Measurements from ENCODE around the gene RAB17.

Gene RAB17

GRCh38 chr2:237624565-237624964 lies 34.0 kb upstream of the RAB17 start:
- H3K4me1 ChIP-seq (ENCODE audit: control insufficient read depth in 1 of 2, insufficient read depth in 2 of 2, low read length in 2 of 2) = peaks cover 11 to 19% of the 10 kb centered on the region in 2 donors
- no peaks in the 10 kb centered on the region for H3K36me3 ChIP-seq (ENCODE audit: control insufficient read depth in 1 of 2, insufficient read depth in 2 of 2, low read length in 2 of 2)
- H3K27ac ChIP-seq (ENCODE audit: low read depth, low read length) = no peak overlapping the region

GRCh38 chr2:237623428-237624403 lies 33.2 kb upstream of the RAB17 start:
- no peaks in the 10 kb centered on the region for H3K9me3 ChIP-seq (ENCODE audit: control insufficient read depth in 1 of 2, low read length in 2 of 2)
- peaks cover 7 to 17% of the 10 kb centered on the region in 2 donors for H3K4me1 ChIP-seq (ENCODE audit: control insufficient read depth in 1 of 2, insufficient read depth in 2 of 2, low read length in 2 of 2)
- H3K4me3 ChIP-seq (ENCODE audit: low read depth in 1 of 2, low read length in 2 of 2) = no peak overlapping the region
- H3K27ac ChIP-seq (ENCODE audit: low read depth, low read length) = no peak overlapping the region
- H3K36me3 ChIP-seq (ENCODE audit: control insufficient read depth in 1 of 2, insufficient read depth in 2 of 2, low read length in 2 of 2) = no peaks in the 10 kb centered on the region
- H3K27me3 ChIP-seq (ENCODE audit: control insufficient read depth in 1 of 2, insufficient read depth in 2 of 2, low read length in 2 of 2) = peaks cover 14 to 19% of the 10 kb centered on the region in 2 donors
- H3K9ac ChIP-seq (ENCODE audit: low read depth in 1 of 2, low read length in 2 of 2) = no peak overlapping the region

More at GRCh38 chr2:237624565-237624964, 34.0 kb upstream of the RAB17 start:
- Histone ChIP-seq H3K9me3 (ENCODE audit: control insufficient read depth in 1 of 2, low read length in 2 of 2) (no peaks in the 10 kb centered on the region), H3K4me3 (ENCODE audit: low read depth in 1 of 2, low read length in 2 of 2) (no peak overlapping the region), H3K27me3 (ENCODE audit: control insufficient read depth in 1 of 2, insufficient read depth in 2 of 2, low read length in 2 of 2) (peaks cover 20 to 22% of the 10 kb centered on the region in 2 donors), H3K9ac (ENCODE audit: low read depth in 1 of 2, low read length in 2 of 2) (no peak overlapping the region)

DNA sequence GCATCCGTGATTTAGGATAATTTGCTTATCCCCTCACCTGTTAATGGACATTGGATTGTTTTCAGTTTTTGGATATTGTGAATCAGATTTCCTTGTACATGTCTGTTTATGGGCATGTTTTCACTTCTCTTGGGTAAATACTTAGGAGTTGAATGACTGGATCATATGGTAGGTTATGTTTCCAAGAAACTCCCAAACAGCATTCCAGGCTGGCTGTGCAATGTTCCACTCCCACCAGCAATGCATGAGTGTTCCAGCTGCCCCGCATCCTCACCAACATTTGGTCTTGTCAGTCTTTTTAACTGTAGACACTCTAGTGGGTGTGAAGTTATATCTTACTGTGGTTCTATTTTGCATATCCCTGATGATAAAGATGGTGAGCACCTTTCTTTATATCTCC lies 27.9 kb upstream of the RAB17 start:
- Histone ChIP-seq H3K4me3 (ENCODE audit: low read depth in 1 of 2, low read length in 2 of 2) (no peak overlapping the region), H3K27me3 (ENCODE audit: control insufficient read depth in 1 of 2, insufficient read depth in 2 of 2, low read length in 2 of 2) (no peaks in the 10 kb centered on the region), H3K4me1 (ENCODE audit: control insufficient read depth in 1 of 2, insufficient read depth in 2 of 2, low read length in 2 of 2) (peaks cover 7 to 10% of the 10 kb centered on the region in 2 donors), H3K9me3 (ENCODE audit: control insufficient read depth in 1 of 2, low read length in 2 of 2) (no peaks in the 10 kb centered on the region), H3K36me3 (ENCODE audit: control insufficient read depth in 1 of 2, insufficient read depth in 2 of 2, low read length in 2 of 2) (no peaks in the 10 kb centered on the region), H3K9ac (ENCODE audit: low read depth in 1 of 2, low read length in 2 of 2) (no peak overlapping the region), H3K27ac (ENCODE audit: low read depth, low read length) (no peak overlapping the region)

GRCh38 chr2:237617587-237617982 lies 27.1 kb upstream of the RAB17 start:
- no peak overlapping the region for H3K27ac ChIP-seq (ENCODE audit: low read depth, low read length)
- H3K9me3 ChIP-seq (ENCODE audit: control insufficient read depth in 1 of 2, low read length in 2 of 2) = no peaks in the 10 kb centered on the region
- H3K9ac ChIP-seq (ENCODE audit: low read depth in 1 of 2, low read length in 2 of 2) = no peak overlapping the region
- peaks cover 7 to 10% of the 10 kb centered on the region in 2 donors for H3K4me1 ChIP-seq (ENCODE audit: control insufficient read depth in 1 of 2, insufficient read depth in 2 of 2, low read length in 2 of 2)
- H3K36me3 ChIP-seq (ENCODE audit: control insufficient read depth in 1 of 2, insufficient read depth in 2 of 2, low read length in 2 of 2) = no peaks in the 10 kb centered on the region
- no peak overlapping the region for H3K4me3 ChIP-seq (ENCODE audit: low read depth in 1 of 2, low read length in 2 of 2)
- no peaks in the 10 kb centered on the region for H3K27me3 ChIP-seq (ENCODE audit: control insufficient read depth in 1 of 2, insufficient read depth in 2 of 2, low read length in 2 of 2)

GRCh38 chr2:237616734-237617586 lies 26.4 kb upstream of the RAB17 start:
- H3K27ac ChIP-seq (ENCODE audit: low read depth, low read length) = no peak overlapping the region
- H3K9me3 ChIP-seq (ENCODE audit: control insufficient read depth in 1 of 2, low read length in 2 of 2) = no peaks in the 10 kb centered on the region
- H3K9ac ChIP-seq (ENCODE audit: low read depth in 1 of 2, low read length in 2 of 2) = no peak overlapping the region
- H3K4me3 ChIP-seq (ENCODE audit: low read depth in 1 of 2, low read length in 2 of 2) = no peak overlapping the region
- peaks cover 7 to 10% of the 10 kb centered on the region in 2 donors for H3K4me1 ChIP-seq (ENCODE audit: control insufficient read depth in 1 of 2, insufficient read depth in 2 of 2, low read length in 2 of 2)
- H3K27me3 ChIP-seq (ENCODE audit: control insufficient read depth in 1 of 2, insufficient read depth in 2 of 2, low read length in 2 of 2) = no peaks in the 10 kb centered on the region
- no peaks in the 10 kb centered on the region for H3K36me3 ChIP-seq (ENCODE audit: control insufficient read depth in 1 of 2, insufficient read depth in 2 of 2, low read length in 2 of 2)

- Histone ChIP-seq H3K4me1 (ENCODE audit: control insufficient read depth in 1 of 2, insufficient read depth in 2 of 2, low read length in 2 of 2) (peaks cover 7 to 10% of the 10 kb centered on the region in 2 donors), H3K36me3 (ENCODE audit: control insufficient read depth in 1 of 2, insufficient read depth in 2 of 2, low read length in 2 of 2) (no peaks in the 10 kb centered on the region), H3K9me3 (ENCODE audit: control insufficient read depth in 1 of 2, low read length in 2 of 2) (no peaks in the 10 kb centered on the region), H3K27ac (ENCODE audit: low read depth, low read length) (no peak overlapping the region), H3K4me3 (ENCODE audit: low read depth in 1 of 2, low read length in 2 of 2) (no peak overlapping the region), H3K9ac (ENCODE audit: low read depth in 1 of 2, low read length in 2 of 2) (no peak overlapping the region), H3K27me3 (ENCODE audit: control insufficient read depth in 1 of 2, insufficient read depth in 2 of 2, low read length in 2 of 2) (no peaks in the 10 kb centered on the region)
Observed at GRCh38 chr2:237616373-237616733, 25.8 kb upstream of the RAB17 start.

- Histone ChIP-seq H3K27me3 (ENCODE audit: control insufficient read depth in 1 of 2, insufficient read depth in 2 of 2, low read length in 2 of 2) (no peaks in the 10 kb centered on the region), H3K36me3 (ENCODE audit: control insufficient read depth in 1 of 2, insufficient read depth in 2 of 2, low read length in 2 of 2) (no peaks in the 10 kb centered on the region), H3K9ac (ENCODE audit: low read depth in 1 of 2, low read length in 2 of 2) (no peak overlapping the region), H3K9me3 (ENCODE audit: control insufficient read depth in 1 of 2, low read length in 2 of 2) (no peaks in the 10 kb centered on the region), H3K4me1 (ENCODE audit: control insufficient read depth in 1 of 2, insufficient read depth in 2 of 2, low read length in 2 of 2) (peaks cover 7 to 10% of the 10 kb centered on the region in 2 donors), H3K4me3 (ENCODE audit: low read depth in 1 of 2, low read length in 2 of 2) (no peak overlapping the region), H3K27ac (ENCODE audit: low read depth, low read length) (no peak overlapping the region)
Observed at GRCh38 chr2:237615631-237616249, 25.2 kb upstream of the RAB17 start.

DNA sequence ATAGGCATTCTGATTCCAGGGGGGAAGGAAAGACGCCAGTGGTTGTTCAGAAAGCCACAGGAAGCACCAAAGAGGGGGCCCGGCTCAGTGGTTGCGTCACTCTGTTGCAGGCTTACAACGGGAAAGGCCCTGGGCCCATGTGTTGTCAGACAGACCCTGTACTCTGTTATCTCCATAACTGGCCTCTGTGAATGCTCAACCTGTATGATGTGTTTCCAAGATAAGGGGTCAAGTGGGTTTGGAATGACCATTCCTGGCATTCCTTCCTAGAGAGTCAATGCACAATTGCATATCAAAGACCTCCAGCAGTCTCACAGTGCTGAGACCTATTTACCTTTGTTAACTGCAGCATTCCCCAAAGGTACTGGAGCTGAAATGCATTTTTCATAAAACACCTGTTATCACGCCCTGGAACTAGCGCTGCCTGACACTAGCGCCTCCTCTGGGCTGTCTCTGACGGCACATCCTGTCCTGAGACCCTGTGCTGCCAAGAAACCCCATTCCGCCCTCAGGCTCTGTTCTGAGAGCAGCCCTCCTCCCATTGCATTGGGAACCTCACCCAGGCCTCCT lies 23.7 kb upstream of the RAB17 start:
- no peaks in the 10 kb centered on the region for H3K27me3 ChIP-seq (ENCODE audit: control insufficient read depth in 1 of 2, insufficient read depth in 2 of 2, low read length in 2 of 2)
- H3K4me3 ChIP-seq (ENCODE audit: low read depth in 1 of 2, low read length in 2 of 2) = no peak overlapping the region
- H3K36me3 ChIP-seq (ENCODE audit: control insufficient read depth in 1 of 2, insufficient read depth in 2 of 2, low read length in 2 of 2) = no peaks in the 10 kb centered on the region
- peaks cover 7 to 10% of the 10 kb centered on the region in 2 donors for H3K4me1 ChIP-seq (ENCODE audit: control insufficient read depth in 1 of 2, insufficient read depth in 2 of 2, low read length in 2 of 2)
- no peaks in the 10 kb centered on the region for H3K9me3 ChIP-seq (ENCODE audit: control insufficient read depth in 1 of 2, low read length in 2 of 2)
- H3K9ac ChIP-seq (ENCODE audit: low read depth in 1 of 2, low read length in 2 of 2) = no peak overlapping the region
- no peak overlapping the region for H3K27ac ChIP-seq (ENCODE audit: low read depth, low read length)

- H3K36me3 ChIP-seq (ENCODE audit: control insufficient read depth in 1 of 2, insufficient read depth in 2 of 2, low read length in 2 of 2) = no peaks in the 10 kb centered on the region
- no peak overlapping the region for H3K9ac ChIP-seq (ENCODE audit: low read depth in 1 of 2, low read length in 2 of 2)
- no peaks in the 10 kb centered on the region for H3K27me3 ChIP-seq (ENCODE audit: control insufficient read depth in 1 of 2, insufficient read depth in 2 of 2, low read length in 2 of 2)
- H3K27ac ChIP-seq (ENCODE audit: low read depth, low read length) = no peak overlapping the region
- peaks cover 7 to 10% of the 10 kb centered on the region in 2 donors for H3K4me1 ChIP-seq (ENCODE audit: control insufficient read depth in 1 of 2, insufficient read depth in 2 of 2, low read length in 2 of 2)
- no peaks in the 10 kb centered on the region for H3K9me3 ChIP-seq (ENCODE audit: control insufficient read depth in 1 of 2, low read length in 2 of 2)
- H3K4me3 ChIP-seq (ENCODE audit: low read depth in 1 of 2, low read length in 2 of 2) = no peak overlapping the region
Observed at GRCh38 chr2:237613679-237614078, 23.1 kb upstream of the RAB17 start.

Measured in duodenal mucosa (tissue), 2 donors.